H1 (cell line): ENCODE measurements around the gene YBX2. TPM values are rescaled to one million over a fixed set of nuclear protein-coding genes. Genes with fewer than 3 reads are reported as not detected.

Experiments used
- HDAC2 ChIP-seq, 2 experiments: fragments of 300-600 bp in 1 of 2; sonication (generic) in 1 of 2; IDR thresholded peaks; 2 replicates each; pipeline ENCODE4 v1.6.1; 2011 to 2012; ENCODE audit warnings: low read depth in 2 of 2, low read length in 2 of 2, mild to moderate bottlenecking in 2 of 2, moderate library complexity in 2 of 2, borderline replicate concordance in 1 of 2, inconsistent platforms in 1 of 2
- RFX5 ChIP-seq: IDR thresholded peaks from 2 replicates; pipeline ENCODE4 v1.6.1; 2011; ENCODE audit warnings: low read depth, low read length, improper control_type of control experiment, borderline replicate concordance
- SIN3A ChIP-seq, 2 experiments: IDR thresholded peaks in 1 of 2; conservative IDR thresholded peaks in 1 of 2; 2 replicates each; pipeline ENCODE4 v1.6.1; 2011 to 2012; ENCODE audit warnings: low read length in 2 of 2, improper control_type of control experiment in 1 of 2, low read depth in 1 of 2, mild to moderate bottlenecking in 1 of 2
- SP2 ChIP-seq: IDR thresholded peaks from 2 replicates; pipeline ENCODE4 v1.6.1; 2012; ENCODE audit warnings: mild to moderate bottlenecking, low read length, inconsistent platforms
- polyA plus RNA-seq, 7 experiments: library from polyadenylated mRNA; depleted of rRNA in 3 of 7; stranded (reverse) in 5 of 7; unstranded in 2 of 7; fragments of >200 nt in 5 of 7; fragments of 200-250 nt in 2 of 7; gene quantifications; 1 replicate in 5 of 7; 2 replicates in 1 of 7; 4 replicates in 1 of 7; pipeline versions ENCODE4 v1.2.1 to v1.2.3, GENCODE V29; 2011 to 2013; ENCODE audit warnings: missing spikeins in 2 of 7, mixed read lengths in 2 of 7
- total RNA-seq: library from RNA; stranded (reverse); fragmentation: NEBNext Ultra II Directional; extraction: Animal tissue kit (Norgen Biotek cat#: 25700); gene quantifications from 2 replicates; pipeline ENCODE4 v1.2.1, GENCODE V29; 2021

YBX2 gene
- total and polyA plus RNA-seq, 2 of the 8 experiments (the other 6 are each of a cell fraction or from before 2014, with no cell fraction given) = 19.2 to 30.5 TPM

DNA sequence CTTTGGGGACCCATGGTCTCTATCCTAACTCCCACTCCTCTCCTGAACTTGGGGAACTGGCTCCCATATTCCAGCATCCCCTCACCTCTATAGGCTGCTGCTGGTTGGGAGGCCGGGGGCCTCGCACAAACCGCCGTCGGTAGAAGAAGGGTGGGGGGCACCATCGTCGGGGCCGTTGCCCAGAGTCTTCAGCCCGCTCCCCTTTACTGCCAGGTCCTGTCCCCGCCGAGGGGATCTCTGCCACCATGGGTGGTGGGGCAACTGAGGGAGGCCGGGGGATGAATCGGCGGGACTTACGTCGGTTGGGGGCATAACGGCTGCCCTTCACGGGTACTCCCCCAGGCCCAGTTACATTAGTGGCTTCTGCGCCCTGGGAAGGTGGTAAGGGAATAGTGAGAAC lies 4.3 kb downstream of the YBX2 start (continued):
- no peak for TF ChIP-seq SP2
- no peak for TF ChIP-seq SIN3A (conservative IDR thresholded peaks at IDR 0.05 in 1 of 2, IDR thresholded peaks at IDR 0.05 in 1 of 2; ENCODE audit: low read depth in 1 of 2, low read length in 2 of 2)
- TF ChIP-seq HDAC2 (IDR thresholded peaks at IDR 0.05; ENCODE audit: borderline replicate concordance in 1 of 2, low read depth in 2 of 2, low read length in 2 of 2) = no peak
- no peak for TF ChIP-seq RFX5
